ENCODE data around the gene TCOF1.

GRCh38 chr5:150444770-150445169 lies 87.3 kb downstream of the TCOF1 start:
- TF ChIP-seq POLR2A (IDR thresholded peaks at IDR 0.05), result no peak
- no peak for TF ChIP-seq CTCF (IDR thresholded peaks at IDR 0.05)
